ENCODE measurements around the gene DRG2. TPM values are rescaled to one million over a fixed set of nuclear protein-coding genes. Genes with fewer than 3 reads are reported as not detected.

Gene DRG2
- total and polyA plus RNA-seq, 2 of the 13 experiments (the other 11 are each of a cell fraction or from before 2014, with no cell fraction given), result 20.1 to 26.6 TPM

GRCh38 chr17:18038861-18039534 is 48.8 kb upstream of the DRG2 start, which contains the start of the genes ATPAF2 and GID4 (continued):
- peak; percentile 37; the same call in 1 of the 2 replicates for TF ChIP-seq BHLHE40 (IDR thresholded peaks at IDR 0.05; ENCODE audit: low read length)
- TF ChIP-seq TCF7 (IDR thresholded peaks at IDR 0.05; ENCODE audit: low read depth), result no peak
- peak; percentile 5; the same call in 1 of the 2 replicates for TF ChIP-seq NR2F2 (IDR thresholded peaks at IDR 0.05; ENCODE audit: borderline replicate concordance, low read depth)
- TF ChIP-seq, protein P1, sequence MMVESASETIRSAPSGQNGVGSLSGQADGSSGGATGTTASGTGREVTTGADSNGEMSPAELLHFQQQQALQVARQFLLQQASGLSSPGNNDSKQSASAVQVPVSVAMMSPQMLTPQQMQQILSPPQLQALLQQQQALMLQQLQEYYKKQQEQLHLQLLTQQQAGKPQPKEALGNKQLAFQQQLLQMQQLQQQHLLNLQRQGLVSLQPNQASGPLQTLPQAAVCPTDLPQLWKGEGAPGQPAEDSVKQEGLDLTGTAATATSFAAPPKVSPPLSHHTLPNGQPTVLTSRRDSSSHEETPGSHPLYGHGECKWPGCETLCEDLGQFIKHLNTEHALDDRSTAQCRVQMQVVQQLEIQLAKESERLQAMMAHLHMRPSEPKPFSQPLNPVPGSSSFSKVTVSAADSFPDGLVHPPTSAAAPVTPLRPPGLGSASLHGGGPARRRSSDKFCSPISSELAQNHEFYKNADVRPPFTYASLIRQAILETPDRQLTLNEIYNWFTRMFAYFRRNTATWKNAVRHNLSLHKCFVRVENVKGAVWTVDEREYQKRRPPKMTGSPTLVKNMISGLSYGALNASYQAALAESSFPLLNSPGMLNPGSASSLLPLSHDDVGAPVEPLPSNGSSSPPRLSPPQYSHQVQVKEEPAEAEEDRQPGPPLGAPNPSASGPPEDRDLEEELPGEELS (CRISPR knock-in tag; IDR thresholded peaks at IDR 0.05), result peak; percentile 71
- TF ChIP-seq ZFP90 (CRISPR knock-in tag; IDR thresholded peaks at IDR 0.05; ENCODE audit: borderline replicate concordance), result peak; percentile 89; the same call in 1 of the 2 replicates
- TF ChIP-seq HNRNPK (IDR thresholded peaks at IDR 0.05; ENCODE audit: low read depth, low read length, poor library complexity, severe bottlenecking), result peak; percentile 63
- no peak for TF ChIP-seq ZSCAN20 (CRISPR knock-in tag; IDR thresholded peaks at IDR 0.05; ENCODE audit: borderline replicate concordance)
- TF ChIP-seq, protein P2, sequence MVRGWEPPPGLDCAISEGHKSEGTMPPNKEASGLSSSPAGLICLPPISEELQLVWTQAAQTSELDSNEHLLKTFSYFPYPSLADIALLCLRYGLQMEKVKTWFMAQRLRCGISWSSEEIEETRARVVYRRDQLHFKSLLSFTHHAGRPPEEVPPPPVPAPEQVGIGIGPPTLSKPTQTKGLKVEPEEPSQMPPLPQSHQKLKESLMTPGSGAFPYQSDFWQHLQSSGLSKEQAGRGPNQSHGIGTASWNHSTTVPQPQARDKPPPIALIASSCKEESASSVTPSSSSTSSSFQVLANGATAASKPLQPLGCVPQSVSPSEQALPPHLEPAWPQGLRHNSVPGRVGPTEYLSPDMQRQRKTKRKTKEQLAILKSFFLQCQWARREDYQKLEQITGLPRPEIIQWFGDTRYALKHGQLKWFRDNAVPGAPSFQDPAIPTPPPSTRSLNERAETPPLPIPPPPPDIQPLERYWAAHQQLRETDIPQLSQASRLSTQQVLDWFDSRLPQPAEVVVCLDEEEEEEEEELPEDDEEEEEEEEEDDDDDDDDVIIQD (CRISPR knock-in tag; IDR thresholded peaks at IDR 0.05; ENCODE audit: low read depth), result no peak
- TF ChIP-seq DRAP1 (CRISPR knock-in tag; IDR thresholded peaks at IDR 0.05), result peak; percentile 52; the same call in 1 of the 2 replicates
- TF ChIP-seq ZNF782 (CRISPR knock-in tag; IDR thresholded peaks at IDR 0.05; ENCODE audit: borderline replicate concordance), result peak; percentile 75; the same call in 1 of the 2 replicates
- no peak for TF ChIP-seq ZNF10 (CRISPR knock-in tag; IDR thresholded peaks at IDR 0.05; ENCODE audit: borderline replicate concordance, low read depth)
- peak; percentile 92; the same call in 1 of the 2 replicates for TF ChIP-seq ZNF343 (CRISPR knock-in tag; IDR thresholded peaks at IDR 0.05)
- 0 out of 2 replicates have a peak, but pooled peaks have one; percentile 51 for TF ChIP-seq ZNF670 (CRISPR knock-in tag; IDR thresholded peaks at IDR 0.05; ENCODE audit: borderline replicate concordance)
- peak; percentile 86 for TF ChIP-seq NR2C2 (CRISPR knock-in tag; IDR thresholded peaks at IDR 0.05; ENCODE audit: borderline replicate concordance)
- 0 out of 2 replicates have a peak, but pooled peaks have one; percentile 59 for TF ChIP-seq BRCA1 (CRISPR knock-in tag; IDR thresholded peaks at IDR 0.05)
- peak; percentile 10; the same call in 1 of the 2 replicates for TF ChIP-seq ZMYM3 (CRISPR knock-in tag; IDR thresholded peaks at IDR 0.05)
- TF ChIP-seq, protein P3, sequence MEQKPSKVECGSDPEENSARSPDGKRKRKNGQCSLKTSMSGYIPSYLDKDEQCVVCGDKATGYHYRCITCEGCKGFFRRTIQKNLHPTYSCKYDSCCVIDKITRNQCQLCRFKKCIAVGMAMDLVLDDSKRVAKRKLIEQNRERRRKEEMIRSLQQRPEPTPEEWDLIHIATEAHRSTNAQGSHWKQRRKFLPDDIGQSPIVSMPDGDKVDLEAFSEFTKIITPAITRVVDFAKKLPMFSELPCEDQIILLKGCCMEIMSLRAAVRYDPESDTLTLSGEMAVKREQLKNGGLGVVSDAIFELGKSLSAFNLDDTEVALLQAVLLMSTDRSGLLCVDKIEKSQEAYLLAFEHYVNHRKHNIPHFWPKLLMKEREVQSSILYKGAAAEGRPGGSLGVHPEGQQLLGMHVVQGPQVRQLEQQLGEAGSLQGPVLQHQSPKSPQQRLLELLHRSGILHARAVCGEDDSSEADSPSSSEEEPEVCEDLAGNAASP (CRISPR knock-in tag; IDR thresholded peaks at IDR 0.05; ENCODE audit: borderline replicate concordance), result peak; percentile 64; the same call in 1 of the 2 replicates
- TF ChIP-seq U2AF2 (IDR thresholded peaks at IDR 0.05; ENCODE audit: low read depth, low read length), result no peak
- TF ChIP-seq PHF5A (CRISPR knock-in tag; IDR thresholded peaks at IDR 0.05; ENCODE audit: low read depth, unreplicated experiment), result peak; percentile 23
- no peak for TF ChIP-seq MBNL3 (CRISPR knock-in tag; conservative IDR thresholded peaks at IDR 0.05)
- 0 out of 2 replicates have a peak, but pooled peaks have one; percentile 40 for TF ChIP-seq PCBP1 (IDR thresholded peaks at IDR 0.05; ENCODE audit: borderline replicate concordance, low read depth, low read length)
- TF ChIP-seq ISL2 (CRISPR knock-in tag; IDR thresholded peaks at IDR 0.05), result peak; percentile 60; the same call in 1 of the 2 replicates
- peak; percentile 80 for TF ChIP-seq RBFOX2 (IDR thresholded peaks at IDR 0.05; ENCODE audit: low read depth, low read length)

All from HepG2 (cell line).